ENCODE data around the gene GPC6.

- TF ChIP-seq SIN3A (IDR thresholded peaks at IDR 0.05; ENCODE audit: low read depth), result no peak
- no peak for TF ChIP-seq CEBPB (IDR thresholded peaks at IDR 0.05; ENCODE audit: low read depth)
- no peak for TF ChIP-seq CTCF (IDR thresholded peaks at IDR 0.05 in 2 of 3, conservative IDR thresholded peaks at IDR 0.05 in 1 of 3; ENCODE audit: borderline replicate concordance in 1 of 3, insufficient read depth in 1 of 3, low read depth in 2 of 3, low read length in 2 of 3)
- TF ChIP-seq SP1 (IDR thresholded peaks at IDR 0.05; ENCODE audit: low read depth), result no peak
- no peak for TF ChIP-seq POLR2A (IDR thresholded peaks at IDR 0.05; ENCODE audit: borderline replicate concordance, extremely low read depth, insufficient read depth, insufficient read length)
- no peak for TF ChIP-seq EGR1 (IDR thresholded peaks at IDR 0.05; ENCODE audit: low read depth)
Measured at GRCh38 chr13:93660391-93661063, 433.9 kb downstream of the GPC6 start.
